ENCODE data around the gene CFAP46.

DNA sequence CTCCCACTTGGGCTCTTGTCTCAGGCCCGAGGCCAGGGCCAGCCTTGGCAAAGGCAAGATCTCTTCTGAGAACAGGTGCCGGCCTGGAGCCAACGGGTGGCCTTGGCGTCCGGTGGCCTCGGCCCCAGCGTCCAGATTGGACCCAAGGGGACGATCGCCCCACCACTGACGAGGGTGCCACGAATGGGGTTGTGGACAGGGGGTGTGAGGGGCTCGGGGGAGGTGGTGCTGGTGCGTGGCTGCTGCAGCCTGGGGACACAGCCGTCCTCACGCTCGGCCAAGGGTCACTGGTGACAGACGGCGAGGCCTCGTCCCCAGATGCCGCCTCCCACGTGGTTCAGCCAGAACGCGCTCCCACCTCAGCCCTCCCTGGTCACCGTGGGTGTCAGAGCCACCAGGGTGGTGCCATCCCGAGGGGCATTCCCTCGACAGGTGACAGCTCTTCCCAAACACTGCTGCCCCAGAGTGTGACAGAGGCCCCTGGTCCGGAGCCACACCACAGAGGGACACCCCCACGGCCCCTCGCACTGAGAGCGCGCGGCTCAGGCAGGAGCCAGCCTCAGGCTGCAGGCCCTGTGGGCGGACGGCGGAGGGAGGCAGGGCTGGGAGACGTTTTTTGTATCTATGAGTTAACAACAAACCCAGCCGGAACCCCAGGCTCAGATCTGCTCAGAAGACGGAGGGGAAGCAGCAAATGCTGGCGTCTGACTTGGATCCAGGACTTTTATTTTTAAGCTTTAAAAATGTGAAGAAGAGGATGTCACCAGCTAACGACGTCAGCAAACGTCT, 18.5 kb upstream of the CFAP46 start:
- TF ChIP-seq, protein P1, sequence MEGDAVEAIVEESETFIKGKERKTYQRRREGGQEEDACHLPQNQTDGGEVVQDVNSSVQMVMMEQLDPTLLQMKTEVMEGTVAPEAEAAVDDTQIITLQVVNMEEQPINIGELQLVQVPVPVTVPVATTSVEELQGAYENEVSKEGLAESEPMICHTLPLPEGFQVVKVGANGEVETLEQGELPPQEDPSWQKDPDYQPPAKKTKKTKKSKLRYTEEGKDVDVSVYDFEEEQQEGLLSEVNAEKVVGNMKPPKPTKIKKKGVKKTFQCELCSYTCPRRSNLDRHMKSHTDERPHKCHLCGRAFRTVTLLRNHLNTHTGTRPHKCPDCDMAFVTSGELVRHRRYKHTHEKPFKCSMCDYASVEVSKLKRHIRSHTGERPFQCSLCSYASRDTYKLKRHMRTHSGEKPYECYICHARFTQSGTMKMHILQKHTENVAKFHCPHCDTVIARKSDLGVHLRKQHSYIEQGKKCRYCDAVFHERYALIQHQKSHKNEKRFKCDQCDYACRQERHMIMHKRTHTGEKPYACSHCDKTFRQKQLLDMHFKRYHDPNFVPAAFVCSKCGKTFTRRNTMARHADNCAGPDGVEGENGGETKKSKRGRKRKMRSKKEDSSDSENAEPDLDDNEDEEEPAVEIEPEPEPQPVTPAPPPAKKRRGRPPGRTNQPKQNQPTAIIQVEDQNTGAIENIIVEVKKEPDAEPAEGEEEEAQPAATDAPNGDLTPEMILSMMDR (IDR thresholded peaks at IDR 0.05 in 2 of 3, conservative IDR thresholded peaks at IDR 0.05 in 1 of 3; ENCODE audit: control insufficient read depth in 2 of 3, extremely low read depth in 1 of 3, insufficient read depth in 1 of 3, low read depth in 3 of 3, low read length in 3 of 3): no peak
- TF ChIP-seq IRF5 (IDR thresholded peaks at IDR 0.05; ENCODE audit: borderline replicate concordance) (no peak), EP300 (IDR thresholded peaks at IDR 0.05; ENCODE audit: borderline replicate concordance in 1 of 2, control insufficient read depth in 1 of 2, low read depth in 2 of 2, low read length in 2 of 2) (no peak), NRF1 (conservative IDR thresholded peaks at IDR 0.05; ENCODE audit: low read depth, low read length) (no peak)
